GM12878 (cell line): ENCODE measurements around the gene PDRG1.

Experiments used
- CREB1 ChIP-seq: IDR thresholded peaks from 2 replicates; pipeline ENCODE4 v1.6.1; 2012; ENCODE audit warnings: low read depth, mild to moderate bottlenecking, inconsistent platforms
- EP300 ChIP-seq, 2 experiments: fragments of 150-350 bp in 1 of 2; IDR thresholded peaks; 2 replicates each; pipeline ENCODE4 v1.6.1; 2011 to 2012; ENCODE audit warnings: low read depth in 2 of 2, low read length in 2 of 2, borderline replicate concordance in 1 of 2, improper control_type of control experiment in 1 of 2, inconsistent platforms in 1 of 2; ENCODE audit not compliant: control insufficient read depth in 1 of 2
- EZH2 ChIP-seq: IDR thresholded peaks from 2 replicates; pipeline ENCODE4 v1.6.1; 2012; ENCODE audit warnings: low read depth, mild to moderate bottlenecking, control low read depth, inconsistent platforms, low read length, borderline replicate concordance; ENCODE audit not compliant: control insufficient read depth
- HDAC6 ChIP-seq: fragments of 200-600 bp; sonication (generic); IDR thresholded peaks from one replicate; pipeline ENCODE4 v1.8.0; 2017; ENCODE audit warnings: antibody characterized with exemption; ENCODE audit not compliant: unreplicated experiment
- JUNB ChIP-seq: IDR thresholded peaks from 2 replicates; pipeline ENCODE4 v1.6.1; 2016; ENCODE audit warnings: antibody characterized with exemption, mild to moderate bottlenecking
- POLR2AphosphoS5 ChIP-seq: IDR thresholded peaks from 2 replicates; pipeline ENCODE4 v1.6.1; 2011; ENCODE audit warnings: mild to moderate bottlenecking, low read length, inconsistent platforms
- TAF1 ChIP-seq: IDR thresholded peaks from 2 replicates; pipeline ENCODE4 v1.6.1; 2011; ENCODE audit warnings: mild to moderate bottlenecking, low read depth, low read length, borderline replicate concordance
- ZNF384 ChIP-seq: IDR thresholded peaks from 2 replicates; pipeline ENCODE4 v1.6.1; 2012; ENCODE audit warnings: low read depth, mild to moderate bottlenecking, low read length, improper control_type of control experiment, borderline replicate concordance
- TF ChIP-seq, protein P1 (sequence below): fragments of 450-650 bp; IDR thresholded peaks from 2 replicates; pipeline ENCODE4 v1.6.1; 2017; ENCODE audit warnings: mild to moderate bottlenecking
- TF ChIP-seq, protein P2 (sequence below), 3 experiments: IDR thresholded peaks in 2 of 3; conservative IDR thresholded peaks in 1 of 3; 2 replicates each; pipeline ENCODE4 v1.5.1; 2011; ENCODE audit warnings: low read depth in 3 of 3, low read length in 3 of 3, mild to moderate bottlenecking in 3 of 3, control low read depth in 2 of 3, moderate library complexity in 2 of 3, inconsistent platforms in 1 of 3, mixed read lengths in 1 of 3; ENCODE audit not compliant: control insufficient read depth in 2 of 3, insufficient read depth in 1 of 3; ENCODE audit errors: extremely low read depth in 1 of 3

DNA sequence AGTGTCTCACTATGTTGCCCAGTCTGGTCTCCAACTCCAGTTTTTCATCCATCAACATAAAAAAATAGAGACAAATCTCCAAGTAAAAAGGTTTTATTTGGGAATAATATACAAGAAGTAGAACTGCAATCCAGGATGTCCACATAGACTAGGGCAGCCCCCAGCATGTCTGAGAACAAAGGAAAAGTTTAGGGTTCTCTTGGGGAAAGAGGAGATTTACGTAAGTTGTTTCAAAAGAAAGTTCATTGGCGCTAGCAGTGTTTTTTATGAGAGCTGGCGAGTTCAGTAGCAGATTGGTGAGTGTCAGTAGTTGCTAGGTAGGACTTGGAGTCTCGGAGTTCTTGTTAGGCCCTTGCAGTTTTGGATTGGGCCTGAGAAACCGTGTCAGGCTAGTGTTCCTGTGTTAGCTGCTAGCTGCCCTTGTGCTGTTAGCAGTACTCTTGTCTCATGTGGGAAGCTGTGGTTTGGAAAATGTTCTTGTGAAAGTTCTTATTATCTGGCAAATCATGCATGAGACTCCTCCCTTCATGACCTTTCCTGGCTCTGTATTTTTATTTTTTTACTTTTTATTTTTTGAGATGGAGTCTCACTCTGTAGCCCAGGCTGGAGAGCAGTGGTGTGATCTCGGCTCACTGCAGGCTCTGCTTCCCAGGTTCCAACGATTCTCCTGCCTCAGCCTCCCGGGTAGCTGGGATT, 56.7 kb downstream of the PDRG1 start:
- TF ChIP-seq EZH2 (no peak), ZNF384 (peak; percentile 60; the same call in 1 of the 2 replicates), TAF1 (peak; percentile 60; the same call in 1 of the 2 replicates), JUNB (no peak), EP300 (IDR thresholded peaks at IDR 0.05; ENCODE audit: borderline replicate concordance in 1 of 2, control insufficient read depth in 1 of 2, low read depth in 2 of 2, low read length in 2 of 2) (peak in 1 of 2 experiments; percentile 35; a peak in 1 of 4 replicates), HDAC6 (no peak), POLR2AphosphoS5 (peak; percentile 63; the same call in 1 of the 2 replicates), CREB1 (peak; percentile 96)
- TF ChIP-seq, protein P1, sequence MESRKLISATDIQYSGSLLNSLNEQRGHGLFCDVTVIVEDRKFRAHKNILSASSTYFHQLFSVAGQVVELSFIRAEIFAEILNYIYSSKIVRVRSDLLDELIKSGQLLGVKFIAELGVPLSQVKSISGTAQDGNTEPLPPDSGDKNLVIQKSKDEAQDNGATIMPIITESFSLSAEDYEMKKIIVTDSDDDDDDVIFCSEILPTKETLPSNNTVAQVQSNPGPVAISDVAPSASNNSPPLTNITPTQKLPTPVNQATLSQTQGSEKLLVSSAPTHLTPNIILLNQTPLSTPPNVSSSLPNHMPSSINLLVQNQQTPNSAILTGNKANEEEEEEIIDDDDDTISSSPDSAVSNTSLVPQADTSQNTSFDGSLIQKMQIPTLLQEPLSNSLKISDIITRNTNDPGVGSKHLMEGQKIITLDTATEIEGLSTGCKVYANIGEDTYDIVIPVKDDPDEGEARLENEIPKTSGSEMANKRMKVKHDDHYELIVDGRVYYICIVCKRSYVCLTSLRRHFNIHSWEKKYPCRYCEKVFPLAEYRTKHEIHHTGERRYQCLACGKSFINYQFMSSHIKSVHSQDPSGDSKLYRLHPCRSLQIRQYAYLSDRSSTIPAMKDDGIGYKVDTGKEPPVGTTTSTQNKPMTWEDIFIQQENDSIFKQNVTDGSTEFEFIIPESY: no peak
- TF ChIP-seq, protein P2, sequence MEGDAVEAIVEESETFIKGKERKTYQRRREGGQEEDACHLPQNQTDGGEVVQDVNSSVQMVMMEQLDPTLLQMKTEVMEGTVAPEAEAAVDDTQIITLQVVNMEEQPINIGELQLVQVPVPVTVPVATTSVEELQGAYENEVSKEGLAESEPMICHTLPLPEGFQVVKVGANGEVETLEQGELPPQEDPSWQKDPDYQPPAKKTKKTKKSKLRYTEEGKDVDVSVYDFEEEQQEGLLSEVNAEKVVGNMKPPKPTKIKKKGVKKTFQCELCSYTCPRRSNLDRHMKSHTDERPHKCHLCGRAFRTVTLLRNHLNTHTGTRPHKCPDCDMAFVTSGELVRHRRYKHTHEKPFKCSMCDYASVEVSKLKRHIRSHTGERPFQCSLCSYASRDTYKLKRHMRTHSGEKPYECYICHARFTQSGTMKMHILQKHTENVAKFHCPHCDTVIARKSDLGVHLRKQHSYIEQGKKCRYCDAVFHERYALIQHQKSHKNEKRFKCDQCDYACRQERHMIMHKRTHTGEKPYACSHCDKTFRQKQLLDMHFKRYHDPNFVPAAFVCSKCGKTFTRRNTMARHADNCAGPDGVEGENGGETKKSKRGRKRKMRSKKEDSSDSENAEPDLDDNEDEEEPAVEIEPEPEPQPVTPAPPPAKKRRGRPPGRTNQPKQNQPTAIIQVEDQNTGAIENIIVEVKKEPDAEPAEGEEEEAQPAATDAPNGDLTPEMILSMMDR (IDR thresholded peaks at IDR 0.05 in 2 of 3, conservative IDR thresholded peaks at IDR 0.05 in 1 of 3; ENCODE audit: control insufficient read depth in 2 of 3, extremely low read depth in 1 of 3, insufficient read depth in 1 of 3, low read depth in 3 of 3, low read length in 3 of 3): no peak
